ENCODE results near the gene SLC6A17. TPM values are rescaled to one million over a fixed set of nuclear protein-coding genes. Genes with fewer than 3 reads are reported as not detected.

Gene SLC6A17
- total RNA-seq, 4 donors from 2014 or later: 0.42 to 1.8 (median 0.57) TPM

DNA sequence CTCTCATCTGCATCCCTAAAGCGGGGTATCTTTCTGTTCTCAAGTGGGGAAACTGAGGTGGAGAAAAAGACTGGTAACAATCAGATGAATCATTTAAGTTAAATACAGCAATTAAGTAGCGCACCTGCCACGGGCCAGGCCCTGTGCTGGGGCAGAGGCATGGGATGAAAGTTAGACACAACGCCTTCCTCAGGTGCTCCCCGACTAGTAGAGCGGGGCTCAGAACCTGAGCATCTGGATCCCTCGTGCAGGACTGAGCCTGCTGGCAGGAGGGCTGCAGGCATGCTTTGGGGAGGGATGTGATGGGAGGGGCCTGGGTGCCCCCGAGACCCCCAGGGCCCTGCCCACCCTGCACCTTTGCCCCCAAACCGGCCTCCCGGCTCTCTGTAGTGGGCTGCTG is 44.9 kb downstream of the SLC6A17 start:
- no peak overlapping the region for H3K4me3 ChIP-seq
- H3K4me1 ChIP-seq: peaks cover 4 to 7% (median 5%) of the 10 kb centered on the region in 4 donors
- intact Hi-C loops (cut with DNase I): no loop called here
- H3K27me3 ChIP-seq: no peaks in the 10 kb centered on the region
- no peak for DNase-seq (ENCODE audit: extremely low spot score)
- no peaks in the 10 kb centered on the region for H3K36me3 ChIP-seq
- WGBS: 92% methylated on average over 10 of the region's 10 CpGs
- H3K9me3 ChIP-seq: no peaks in the 10 kb centered on the region
- TF ChIP-seq POLR2A (IDR thresholded peaks at IDR 0.05; ENCODE audit: low read depth): no peak
- TF ChIP-seq, protein P1, sequence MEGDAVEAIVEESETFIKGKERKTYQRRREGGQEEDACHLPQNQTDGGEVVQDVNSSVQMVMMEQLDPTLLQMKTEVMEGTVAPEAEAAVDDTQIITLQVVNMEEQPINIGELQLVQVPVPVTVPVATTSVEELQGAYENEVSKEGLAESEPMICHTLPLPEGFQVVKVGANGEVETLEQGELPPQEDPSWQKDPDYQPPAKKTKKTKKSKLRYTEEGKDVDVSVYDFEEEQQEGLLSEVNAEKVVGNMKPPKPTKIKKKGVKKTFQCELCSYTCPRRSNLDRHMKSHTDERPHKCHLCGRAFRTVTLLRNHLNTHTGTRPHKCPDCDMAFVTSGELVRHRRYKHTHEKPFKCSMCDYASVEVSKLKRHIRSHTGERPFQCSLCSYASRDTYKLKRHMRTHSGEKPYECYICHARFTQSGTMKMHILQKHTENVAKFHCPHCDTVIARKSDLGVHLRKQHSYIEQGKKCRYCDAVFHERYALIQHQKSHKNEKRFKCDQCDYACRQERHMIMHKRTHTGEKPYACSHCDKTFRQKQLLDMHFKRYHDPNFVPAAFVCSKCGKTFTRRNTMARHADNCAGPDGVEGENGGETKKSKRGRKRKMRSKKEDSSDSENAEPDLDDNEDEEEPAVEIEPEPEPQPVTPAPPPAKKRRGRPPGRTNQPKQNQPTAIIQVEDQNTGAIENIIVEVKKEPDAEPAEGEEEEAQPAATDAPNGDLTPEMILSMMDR (IDR thresholded peaks at IDR 0.05): no peak
- H3K27ac ChIP-seq (replicated peaks in 1 of 4): no peak overlapping the region

DNA sequence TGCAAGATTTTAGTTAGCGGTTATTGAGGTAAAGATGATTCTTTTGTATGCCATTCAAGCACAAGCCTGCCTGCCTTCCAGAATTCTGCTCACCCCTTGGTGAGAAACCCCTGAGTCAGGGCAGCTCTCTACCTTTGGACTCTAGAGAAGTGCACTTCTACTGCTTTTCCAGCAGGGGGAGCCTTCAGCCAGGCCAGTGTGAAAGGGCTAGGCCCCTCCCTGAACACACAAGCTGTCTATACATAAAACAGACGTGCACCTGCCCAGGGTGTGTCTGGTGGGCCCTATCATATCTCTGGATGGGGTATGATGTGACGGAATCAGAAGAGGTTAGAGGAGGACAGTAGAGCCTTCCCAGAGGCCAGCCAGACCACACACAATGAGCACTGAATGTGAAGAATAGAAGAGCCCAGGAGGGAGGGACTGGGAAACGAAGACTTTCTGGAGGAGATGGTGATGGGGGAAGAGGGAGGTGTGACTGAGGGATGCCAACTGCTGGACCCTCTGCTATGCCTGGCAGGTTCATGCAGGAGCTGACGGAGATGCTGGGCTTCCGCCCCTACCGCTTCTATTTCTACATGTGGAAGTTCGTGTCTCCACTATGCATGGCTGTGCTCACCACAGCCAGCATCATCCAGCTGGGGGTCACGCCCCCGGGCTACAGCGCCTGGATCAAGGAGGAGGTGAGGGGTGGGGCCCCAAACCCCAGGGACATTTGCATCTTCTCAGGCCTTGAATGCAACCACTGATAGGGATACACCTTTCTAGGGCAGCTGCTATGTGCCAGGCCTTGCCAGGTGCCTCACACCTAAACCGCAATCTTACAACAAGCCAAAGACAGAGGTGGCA is 46.8 kb downstream of the SLC6A17 start:
- no peak for DNase-seq (ENCODE audit: extremely low spot score)
- 58% methylated on average over 12 of the region's 12 CpGs for WGBS
- no peaks in the 10 kb centered on the region for H3K4me1 ChIP-seq
- H3K36me3 ChIP-seq: no peaks in the 10 kb centered on the region
- intact Hi-C loops (cut with DNase I): no loop called here
- no peak overlapping the region for H3K27ac ChIP-seq (replicated peaks in 1 of 4)
- H3K4me3 ChIP-seq: no peak overlapping the region
- TF ChIP-seq EP300 (IDR thresholded peaks at IDR 0.05): no peak
- peak in 1 of 2 donors; percentile 5 for TF ChIP-seq POLR2AphosphoS5 (IDR thresholded peaks at IDR 0.05)
- TF ChIP-seq, protein P1 (IDR thresholded peaks at IDR 0.05): peak; percentile 75 to 91 (median 83)
- no peaks in the 10 kb centered on the region for H3K27me3 ChIP-seq
- H3K9me3 ChIP-seq: no peaks in the 10 kb centered on the region

DNA sequence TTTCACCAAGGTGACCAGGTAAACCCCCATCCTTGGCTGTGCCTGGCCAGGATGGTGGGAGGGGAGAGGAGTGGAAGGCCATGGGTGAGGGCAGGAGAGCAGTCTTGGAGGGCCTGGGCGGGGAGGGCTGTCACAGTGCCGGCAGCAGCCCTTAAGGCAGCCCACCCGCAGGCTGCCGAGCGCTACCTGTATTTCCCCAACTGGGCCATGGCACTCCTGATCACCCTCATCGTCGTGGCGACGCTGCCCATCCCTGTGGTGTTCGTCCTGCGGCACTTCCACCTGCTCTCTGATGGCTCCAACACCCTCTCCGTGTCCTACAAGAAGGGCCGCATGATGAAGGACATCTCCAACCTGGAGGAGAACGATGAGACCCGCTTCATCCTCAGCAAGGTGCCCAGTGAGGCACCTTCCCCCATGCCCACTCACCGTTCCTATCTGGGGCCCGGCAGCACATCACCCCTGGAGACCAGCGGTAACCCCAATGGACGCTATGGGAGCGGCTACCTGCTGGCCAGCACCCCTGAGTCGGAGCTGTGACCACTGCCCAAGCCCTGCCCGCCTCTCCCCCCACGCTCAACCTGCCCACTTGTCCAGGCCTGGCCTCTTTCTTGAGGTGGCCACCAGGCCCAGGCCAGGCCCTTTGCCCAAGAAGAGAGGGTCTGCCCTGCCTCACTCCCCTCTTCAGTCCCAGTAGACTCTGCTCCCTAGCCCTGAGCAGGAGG is 47.8 kb downstream of the SLC6A17 start:
- H3K27me3 ChIP-seq: no peaks in the 10 kb centered on the region
- TF ChIP-seq POLR2AphosphoS5 (IDR thresholded peaks at IDR 0.05): no peak
- no peak for TF ChIP-seq POLR2A (IDR thresholded peaks at IDR 0.05; ENCODE audit: low read depth)
- TF ChIP-seq, protein P1 (IDR thresholded peaks at IDR 0.05): no peak
- no peak for TF ChIP-seq EP300 (IDR thresholded peaks at IDR 0.05)
- 95% methylated on average over 13 of the region's 23 CpGs for WGBS
- H3K9me3 ChIP-seq: no peaks in the 10 kb centered on the region
- no peak overlapping the region for H3K4me3 ChIP-seq
- H3K4me1 ChIP-seq: peaks cover 0 to 5% (median 2%) of the 10 kb centered on the region in 4 donors
- intact Hi-C loops (cut with DNase I): no loop called here
- no peaks in the 10 kb centered on the region for H3K36me3 ChIP-seq
- no peak for DNase-seq (ENCODE audit: extremely low spot score)
- no peak overlapping the region for H3K27ac ChIP-seq (replicated peaks in 1 of 4)

DNA sequence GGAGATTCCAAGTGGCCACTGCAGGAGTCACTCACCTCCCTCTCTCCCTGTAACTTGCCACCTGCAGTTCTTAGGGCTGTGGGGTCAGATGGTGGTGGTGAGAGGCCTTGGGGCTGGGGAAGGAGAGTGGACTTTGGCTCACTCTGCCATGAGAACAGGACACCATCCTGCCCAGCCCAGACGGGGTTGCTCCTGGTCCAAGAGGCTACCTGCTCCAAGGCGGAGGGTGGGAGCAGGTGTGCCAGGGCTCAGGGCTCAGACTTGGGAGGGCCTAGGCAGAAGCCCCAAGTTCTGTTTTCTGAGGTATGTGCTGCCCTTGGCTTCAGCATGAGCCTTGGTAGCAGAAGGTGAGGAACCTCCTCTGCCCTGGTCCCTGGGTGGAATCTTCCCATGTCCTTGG is 48.5 kb downstream of the SLC6A17 start:
- 80% methylated on average over 1 of the region's 2 CpGs for WGBS
- intact Hi-C loops (cut with DNase I): no loop called here

More for the DNA sequence above, 48.5 kb downstream of the SLC6A17 start:
- H3K4me1 ChIP-seq: peaks cover 0 to 10% (median 4%) of the 10 kb centered on the region in 4 donors
- no peak overlapping the region for H3K4me3 ChIP-seq
- TF ChIP-seq EP300 (IDR thresholded peaks at IDR 0.05) (no peak), POLR2A (IDR thresholded peaks at IDR 0.05; ENCODE audit: low read depth) (no peak)
- TF ChIP-seq, protein P1 (IDR thresholded peaks at IDR 0.05): no peak
- H3K36me3 ChIP-seq: no peaks in the 10 kb centered on the region
- no peak overlapping the region for H3K27ac ChIP-seq (replicated peaks in 1 of 4)
- H3K9me3 ChIP-seq: no peaks in the 10 kb centered on the region
- DNase-seq (ENCODE audit: extremely low spot score): no peak
- H3K27me3 ChIP-seq: no peaks in the 10 kb centered on the region

Measured in esophagus muscularis mucosa (tissue), 4 donors.